HepG2 (cell line): ENCODE data around the gene ZNF79. TPM values are rescaled to one million over a fixed set of nuclear protein-coding genes. Genes with fewer than 3 reads are reported as not detected.

ENCODE experiments used
- ATAC-seq: fragments of 200-7000 bp; cut with Tn5 transposase; 3 replicates; pipeline ENCODE4 v1.9.1; 2020; ENCODE audit warnings: mild to moderate bottlenecking, moderate library complexity
- BruUV-seq: library from RNA; stranded (reverse); fragments of 400-500 nt; replicated peaks from 2 replicates; lab custom pipeline; 2021; lab: Mats Ljungman, UMichigan
- CTCF ChIA-PET: fragments of 300-600 bp; formaldehyde crosslinking; extraction: SDS; loops from one replicate; lab custom pipeline; 2021; ENCODE audit warnings: low total read pairs, inconsistent platforms, low intra/inter-chr PET ratio; lab: Yijun Ruan, JAX
- POLR2A ChIA-PET: fragments of 350-600 bp; sonication (Branson Sonifier 250); formaldehyde crosslinking; loops from one replicate; lab custom pipeline; 2020; ENCODE audit warnings: antibody characterized with exemption, inconsistent platforms; lab: Yijun Ruan, JAX
- DNase-seq: peaks from one replicate; pipeline ENCODE4 v3.0.0-alpha.2; 2015; ENCODE audit warnings: low spot score
- FAIRE-seq: peaks from 3 replicates; lab custom pipeline; 2011; peaks lifted over from hg19 to GRCh38; lab: Jason Lieb, UNC
- H2AFZ ChIP-seq: one replicate; pipeline ENCODE4 v1.6.1; 2011; ENCODE audit warnings: low read length, inconsistent platforms
- H3K27ac ChIP-seq: fragments of 300-600 bp; 3 replicates; pipeline ENCODE4 v1.8.0; 2011; ENCODE audit warnings: mixed run types, mild to moderate bottlenecking, mixed read lengths, low read length, inconsistent platforms; ENCODE audit not compliant: insufficient read depth; ENCODE audit errors: extremely low read length
- H3K27me3 ChIP-seq, 2 experiments: fragments of 200-600 bp in 1 of 2; 2 replicates in 1 of 2; 3 replicates in 1 of 2; pipeline versions ENCODE4 v1.6.0 to v1.8.0; 2011; ENCODE audit warnings: low read length in 2 of 2, mild to moderate bottlenecking in 2 of 2, moderate library complexity in 2 of 2, inconsistent platforms in 1 of 2; ENCODE audit not compliant: insufficient read depth in 2 of 2, control insufficient read depth in 1 of 2
- H3K36me3 ChIP-seq, 2 experiments: fragments of 200-600 bp in 1 of 2; replicated peaks in 1 of 2; 2 replicates in 1 of 2; 3 replicates in 1 of 2; pipeline versions ENCODE4 v1.5.1 to v1.8.0; 2011; ENCODE audit warnings: low read length in 2 of 2, inconsistent platforms in 1 of 2; ENCODE audit not compliant: insufficient read depth in 2 of 2, control insufficient read depth in 1 of 2
- H3K4me1 ChIP-seq: 2 replicates; pipeline ENCODE4 v1.5.1; 2012; ENCODE audit warnings: low read length, inconsistent platforms; ENCODE audit not compliant: insufficient read depth
- H3K4me2 ChIP-seq: 2 replicates; pipeline ENCODE4 v1.6.0; 2011; ENCODE audit warnings: low read depth, low read length, inconsistent platforms
- H3K4me3 ChIP-seq, 3 experiments: fragments of 200-600 bp in 1 of 3; sonication (generic), shearing (Covaris generic) in 1 of 3; replicated peaks in 1 of 3; 2 replicates each; pipeline ENCODE4 v1.5.1; 2011 to 2016; ENCODE audit warnings: low read length in 3 of 3, inconsistent platforms in 2 of 3, low read depth in 2 of 3, mild to moderate bottlenecking in 2 of 3, control low read depth in 1 of 3, mixed read lengths in 1 of 3; ENCODE audit not compliant: insufficient read depth in 1 of 3
- H3K79me2 ChIP-seq: one replicate; pipeline ENCODE4 v1.6.1; 2011; ENCODE audit warnings: low read length, inconsistent platforms; ENCODE audit not compliant: insufficient read depth
- H3K9ac ChIP-seq: 2 replicates; pipeline ENCODE4 v1.6.0; 2011; ENCODE audit warnings: mild to moderate bottlenecking, low read depth, low read length, inconsistent platforms; ENCODE audit not compliant: insufficient read depth
- H3K9me3 ChIP-seq: 2 replicates; pipeline ENCODE4 v1.5.1; 2012; ENCODE audit warnings: mild to moderate bottlenecking, low read length
- H4K20me1 ChIP-seq: 2 replicates; pipeline ENCODE4 v1.6.0; 2011; ENCODE audit warnings: inconsistent platforms, mild to moderate bottlenecking, low read length, moderate library complexity; ENCODE audit not compliant: insufficient read depth
- ASH2L ChIP-seq: fragments of 300-600, 200-600 bp; sonication (generic); IDR thresholded peaks from 2 replicates; pipeline ENCODE4 v1.7.0; 2017; ENCODE audit warnings: low read depth, mild to moderate bottlenecking, moderate library complexity, mixed read lengths, low read length; ENCODE audit not compliant: insufficient read length
- GATAD1 ChIP-seq: IDR thresholded peaks from 2 replicates; pipeline ENCODE4 v1.6.1; 2016; ENCODE audit warnings: missing genetic modification reagents, missing compliant biosample characterization
- HMGXB4 ChIP-seq, 2 experiments: sonication (generic) in 1 of 2; formaldehyde crosslinking in 1 of 2; IDR thresholded peaks; 2 replicates each; pipeline versions ENCODE4 v1.4.0 to v1.6.1; 2018 to 2020; ENCODE audit warnings: missing genetic modification reagents in 2 of 2, borderline replicate concordance in 1 of 2, low read depth in 1 of 2, mild to moderate bottlenecking in 1 of 2, missing biosample characterization in 1 of 2
- MED8 ChIP-seq: sonication (generic); formaldehyde crosslinking; IDR thresholded peaks from 2 replicates; pipeline ENCODE4 v1.8.1; 2023; ENCODE audit warnings: mild to moderate bottlenecking, missing genetic modification reagents; ENCODE audit not compliant: insufficient replicate concordance
- NONO ChIP-seq, 2 experiments: fragments of 450-650 bp in 1 of 2; sonication (generic) in 1 of 2; formaldehyde crosslinking in 1 of 2; IDR thresholded peaks in 1 of 2; conservative IDR thresholded peaks in 1 of 2; 2 replicates each; pipeline versions ENCODE4 v1.6.1 to v1.8.0; 2017 to 2022; ENCODE audit warnings: mild to moderate bottlenecking in 1 of 2, missing genetic modification reagents in 1 of 2, moderate library complexity in 1 of 2
- SP140L ChIP-seq: sonication (generic); formaldehyde crosslinking; IDR thresholded peaks from 2 replicates; pipeline ENCODE4 v1.4.0; 2020; ENCODE audit warnings: missing genetic modification reagents, borderline replicate concordance
- WGBS: methylation state at CpG from one replicate; pipeline ENCODE4 v1.1.6; 2017; ENCODE audit warnings: low lambda C conversion rate; 5-methylcytosine and 5-hydroxymethylcytosine counted together
- in situ Hi-C: cut with HindIII; loops from 2 replicates; pipeline ENCODE4 v1.10.0; 2017; ENCODE audit warnings: low pct_unique_long_range_greater_than_20kb; ENCODE audit not compliant: extremely low pct_ligation_motif_present
- intact Hi-C: fragments of 100-400 bp; cut with micrococcal nuclease; formaldehyde crosslinking; loops from one replicate; pipeline ENCODE4 v1.10.0; 2022; ENCODE audit not compliant: unreplicated experiment
- polyA plus RNA-seq, 8 experiments: library from polyadenylated mRNA; depleted of rRNA in 3 of 8; stranded (reverse) in 7 of 8; unstranded in 1 of 8; fragments of >200 nt; fragmentation: Illumina TruSeq in 4 of 8; extraction: Trizol in 4 of 8; gene quantifications; 2 replicates each; pipeline versions ENCODE4 v1.2.1 to v1.2.3, GENCODE V29; 2011 to 2016; ENCODE audit warnings: low read depth in 4 of 8, missing spikeins in 1 of 8, mixed read lengths in 1 of 8; ENCODE audit not compliant: insufficient read depth in 1 of 8
- total RNA-seq, 5 experiments: library from RNA; depleted of rRNA; stranded (reverse); fragments of >200 nt; fragmentation: Illumina TruSeq; extraction: Trizol; gene quantifications; 2 replicates each; pipeline ENCODE4 v1.2.3, GENCODE V29; 2016; ENCODE audit warnings: low read depth in 1 of 5
- TF ChIP-seq, protein P1 (sequence below): IDR thresholded peaks from 2 replicates; pipeline ENCODE4 v1.6.1; 2016; ENCODE audit warnings: low read depth, borderline replicate concordance
- TF ChIP-seq, protein P2 (sequence below): sonication (generic); formaldehyde crosslinking; IDR thresholded peaks from 2 replicates; pipeline ENCODE4 v1.5.1; 2020; ENCODE audit warnings: mild to moderate bottlenecking, moderate library complexity, missing genetic modification reagents

Gene ZNF79
- total and polyA plus RNA-seq, 2 of the 13 experiments (the other 11 are each of a cell fraction or from before 2014, with no cell fraction given): 3.7 to 8.1 TPM

GRCh38 chr9:127386981-127387380 lies 37.2 kb upstream of the ZNF79 start:
- no TSS peak for BruUV-seq
- no peak overlapping the region for H3K9ac ChIP-seq
- POLR2A ChIA-PET: interaction anchor here (1.5 to 4.6 kb wide), 3 partner anchors 11 to 163 kb away, joined by 10 to 159 read pairs (median 23); partner anchors contain the start of genes SLC2A8 and ZNF79
- H3K79me2 ChIP-seq: no peaks in the 10 kb centered on the region
- in situ Hi-C loops (no loop called here), intact Hi-C loops (no loop called here)
- H3K4me1 ChIP-seq: peaks cover 47% of the 10 kb centered on the region
- H4K20me1 ChIP-seq: no peaks in the 10 kb centered on the region
- ATAC-seq (no peak), FAIRE-seq (no peak), DNase-seq (no peak)
- CTCF ChIA-PET: no interaction called here
- no peak overlapping the region for H3K4me2 ChIP-seq
- no peaks in the 10 kb centered on the region for H3K27me3 ChIP-seq
- 96% methylated on average over 10 of the region's 10 CpGs for WGBS
- H3K27ac ChIP-seq: no peak overlapping the region
- no peak overlapping the region for H2AFZ ChIP-seq
- no peak overlapping the region for H3K4me3 ChIP-seq
- TF ChIP-seq NONO (IDR thresholded peaks at IDR 0.05) (no peak), NONO (CRISPR knock-in tag; conservative IDR thresholded peaks at IDR 0.05) (no peak), HMGXB4 (CRISPR knock-in tag; IDR thresholded peaks at IDR 0.05; ENCODE audit: borderline replicate concordance in 1 of 2, low read depth in 1 of 2) (no peak), MED8 (no peak), ASH2L (no peak), SP140L (no peak), GATAD1 (CRISPR knock-in tag) (no peak)
- TF ChIP-seq, protein P1, sequence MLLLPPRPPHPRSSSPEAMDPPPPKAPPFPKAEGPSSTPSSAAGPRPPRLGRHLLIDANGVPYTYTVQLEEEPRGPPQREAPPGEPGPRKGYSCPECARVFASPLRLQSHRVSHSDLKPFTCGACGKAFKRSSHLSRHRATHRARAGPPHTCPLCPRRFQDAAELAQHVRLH: no peak
- TF ChIP-seq, protein P2, sequence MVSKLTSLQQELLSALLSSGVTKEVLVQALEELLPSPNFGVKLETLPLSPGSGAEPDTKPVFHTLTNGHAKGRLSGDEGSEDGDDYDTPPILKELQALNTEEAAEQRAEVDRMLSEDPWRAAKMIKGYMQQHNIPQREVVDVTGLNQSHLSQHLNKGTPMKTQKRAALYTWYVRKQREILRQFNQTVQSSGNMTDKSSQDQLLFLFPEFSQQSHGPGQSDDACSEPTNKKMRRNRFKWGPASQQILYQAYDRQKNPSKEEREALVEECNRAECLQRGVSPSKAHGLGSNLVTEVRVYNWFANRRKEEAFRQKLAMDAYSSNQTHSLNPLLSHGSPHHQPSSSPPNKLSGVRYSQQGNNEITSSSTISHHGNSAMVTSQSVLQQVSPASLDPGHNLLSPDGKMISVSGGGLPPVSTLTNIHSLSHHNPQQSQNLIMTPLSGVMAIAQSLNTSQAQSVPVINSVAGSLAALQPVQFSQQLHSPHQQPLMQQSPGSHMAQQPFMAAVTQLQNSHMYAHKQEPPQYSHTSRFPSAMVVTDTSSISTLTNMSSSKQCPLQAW (CRISPR knock-in tag): no peak
- H3K36me3 ChIP-seq: no peaks in the 10 kb centered on the region
- no peaks in the 10 kb centered on the region for H3K9me3 ChIP-seq
